WTC11 (cell line): Measurements from ENCODE around the gene ANG. TPM values are rescaled to one million over a fixed set of nuclear protein-coding genes. Genes with fewer than 3 reads are reported as not detected.

ENCODE experiments used
- ATAC-seq: fragments of 200-7000 bp; cut with Tn5 transposase; 2 replicates; pipeline ENCODE4 v1.10.0; 2021; ENCODE audit warnings: mild to moderate bottlenecking, moderate library complexity
- CTCF ChIA-PET: fragments of 300-600 bp; sonication (Branson Sonifier 250); formaldehyde crosslinking; loops from one replicate; lab custom pipeline; 2021; ENCODE audit warnings: antibody characterized with exemption; lab: Charles Lee
- POLR2A ChIA-PET: fragments of 350-600 bp; sonication (Branson Sonifier 250); formaldehyde crosslinking; loops from one replicate; lab custom pipeline; 2021; ENCODE audit warnings: antibody characterized with exemption; lab: Charles Lee
- DNase-seq: peaks from one replicate; pipeline ENCODE4 v3.0.0; 2021; ENCODE audit warnings: low spot score
- H3K27ac Mint-ChIP-seq: 2 replicates; pipeline ENCODE4 v1.8.0; 2021; ENCODE audit warnings: mixed read lengths
- H3K27me3 Mint-ChIP-seq: 2 replicates; pipeline ENCODE4 v1.8.0; 2021; ENCODE audit warnings: low read depth, mild to moderate bottlenecking, moderate library complexity, mixed read lengths
- H3K36me3 Mint-ChIP-seq: 2 replicates; pipeline ENCODE4 v1.8.0; 2021; ENCODE audit warnings: mixed read lengths
- H3K4me1 Mint-ChIP-seq: 2 replicates; pipeline ENCODE4 v1.8.0; 2022; ENCODE audit warnings: mixed read lengths
- H3K4me3 Mint-ChIP-seq: 2 replicates; pipeline ENCODE4 v1.8.0; 2021; ENCODE audit warnings: mild to moderate bottlenecking, moderate library complexity, mixed read lengths
- H3K9me3 Mint-ChIP-seq: 2 replicates; pipeline ENCODE4 v1.8.0; 2021; ENCODE audit warnings: mixed read lengths
- ATF6 ChIP-seq: sonication (generic); formaldehyde crosslinking; IDR thresholded peaks from 2 replicates; pipeline ENCODE4 v1.8.1; 2023; ENCODE audit warnings: mild to moderate bottlenecking, missing genetic modification reagents
- ELF4 ChIP-seq: sonication (generic); formaldehyde crosslinking; IDR thresholded peaks from 2 replicates; pipeline ENCODE4 v1.8.1; 2022; ENCODE audit warnings: low read depth, mild to moderate bottlenecking, moderate library complexity, missing genetic modification reagents
- ETV6 ChIP-seq: sonication (generic); formaldehyde crosslinking; IDR thresholded peaks from 2 replicates; pipeline ENCODE4 v1.8.1; 2022; ENCODE audit warnings: mild to moderate bottlenecking, missing genetic modification reagents
- FOXJ3 ChIP-seq: sonication (generic); formaldehyde crosslinking; IDR thresholded peaks from 2 replicates; pipeline ENCODE4 v1.9.0; 2021; ENCODE audit warnings: missing genetic modification reagents, mild to moderate bottlenecking, borderline replicate concordance
- FOXK1 ChIP-seq: sonication (generic); formaldehyde crosslinking; IDR thresholded peaks from 2 replicates; pipeline ENCODE4 v1.8.0; 2022; ENCODE audit warnings: mild to moderate bottlenecking, moderate library complexity, missing genetic modification reagents
- GRHL2 ChIP-seq: fragments of 250-450 bp; sonication (Bioruptor Pico); IDR thresholded peaks from 2 replicates; pipeline ENCODE4 v1.8.0; 2022; ENCODE audit warnings: mild to moderate bottlenecking, moderate library complexity; ENCODE audit not compliant: insufficient replicate concordance, severe bottlenecking
- HMGXB4 ChIP-seq: sonication (generic); formaldehyde crosslinking; IDR thresholded peaks from 2 replicates; pipeline ENCODE4 v1.8.1; 2023; ENCODE audit warnings: mild to moderate bottlenecking, moderate library complexity, missing genetic modification reagents
- IRF1 ChIP-seq: sonication (generic); formaldehyde crosslinking; IDR thresholded peaks from 2 replicates; pipeline ENCODE4 v1.8.0; 2023; ENCODE audit warnings: missing genetic modification reagents
- JAZF1 ChIP-seq: fragments of 250-450 bp; sonication (Bioruptor Pico); IDR thresholded peaks from 2 replicates; pipeline ENCODE4 v1.9.0; 2021; ENCODE audit warnings: moderate library complexity, mild to moderate bottlenecking, inconsistent platforms
- MAX ChIP-seq: sonication (generic); formaldehyde crosslinking; IDR thresholded peaks from 2 replicates; pipeline ENCODE4 v1.8.0; 2022; ENCODE audit warnings: mild to moderate bottlenecking, missing genetic modification reagents
- MLX ChIP-seq: sonication (generic); formaldehyde crosslinking; IDR thresholded peaks from 2 replicates; pipeline ENCODE4 v1.8.1; 2023; ENCODE audit warnings: mild to moderate bottlenecking, missing genetic modification reagents, moderate library complexity
- NR2C2 ChIP-seq: sonication (generic); formaldehyde crosslinking; IDR thresholded peaks from 2 replicates; pipeline ENCODE4 v1.8.0; 2022; ENCODE audit warnings: mild to moderate bottlenecking, missing genetic modification reagents
- PRDM15 ChIP-seq: sonication (generic); formaldehyde crosslinking; IDR thresholded peaks from 2 replicates; pipeline ENCODE4 v1.8.0; 2022; ENCODE audit warnings: missing genetic modification reagents
- PRRX2 ChIP-seq: fragments of 250-450 bp; sonication (Bioruptor Pico); IDR thresholded peaks from 2 replicates; pipeline ENCODE4 v1.8.0; 2021; ENCODE audit warnings: mild to moderate bottlenecking
- RELA ChIP-seq: sonication (generic); formaldehyde crosslinking; IDR thresholded peaks from 2 replicates; pipeline ENCODE4 v1.8.1; 2022; ENCODE audit warnings: missing genetic modification reagents, mild to moderate bottlenecking, borderline replicate concordance
- SMAD3 ChIP-seq: sonication (generic); formaldehyde crosslinking; IDR thresholded peaks from 2 replicates; pipeline ENCODE4 v1.8.0; 2022; ENCODE audit warnings: missing genetic modification reagents, mild to moderate bottlenecking, borderline replicate concordance
- STAT6 ChIP-seq: sonication (generic); formaldehyde crosslinking; conservative IDR thresholded peaks from 2 replicates; pipeline ENCODE4 v1.8.1; 2023; ENCODE audit warnings: mild to moderate bottlenecking, low read depth, missing genetic modification reagents, moderate library complexity
- ZNF138 ChIP-seq: sonication (generic); formaldehyde crosslinking; conservative IDR thresholded peaks from 2 replicates; pipeline ENCODE4 v1.8.1; 2022; ENCODE audit warnings: mild to moderate bottlenecking, moderate library complexity, missing genetic modification reagents
- ZNF219 ChIP-seq: sonication (generic); formaldehyde crosslinking; IDR thresholded peaks from 2 replicates; pipeline ENCODE4 v1.8.0; 2023; ENCODE audit warnings: missing genetic modification reagents, mild to moderate bottlenecking, borderline replicate concordance
- ZNF416 ChIP-seq: fragments of 250-450 bp; sonication (Bioruptor Pico); IDR thresholded peaks from 2 replicates; pipeline ENCODE4 v1.9.0; 2021; ENCODE audit warnings: mild to moderate bottlenecking, inconsistent platforms
- ZNF423 ChIP-seq: fragments of 250-450 bp; sonication (Bioruptor Pico); IDR thresholded peaks from 2 replicates; pipeline ENCODE4 v2.1.2; 2022; ENCODE audit warnings: mild to moderate bottlenecking, moderate library complexity
- total RNA-seq: library from RNA; stranded (reverse); gene quantifications from 3 replicates; pipeline ENCODE4 v1.2.3, GENCODE V29; 2021

ANG gene
- total RNA-seq, 1 experiment from 2014 or later: 4.8 TPM

- TF ChIP-seq PRDM15 (CRISPR knock-in tag): no peak
- no peak for TF ChIP-seq ETV6 (CRISPR knock-in tag)
- TF ChIP-seq ZNF138 (CRISPR knock-in tag): no peak
- no peak for TF ChIP-seq ZNF219 (CRISPR knock-in tag)
- TF ChIP-seq PRRX2 (CRISPR knock-in tag): no peak
- TF ChIP-seq IRF1: no peak
- TF ChIP-seq, all 79 proteins: peak for 0
Measured at GRCh38 chr14:20645481-20645880, 43.1 kb upstream of the ANG start (continued).

- ATAC-seq (peak; percentile 52), DNase-seq (peak; percentile 91)
- Mint-ChIP-seq H3K36me3 (no peaks in the 10 kb centered on the region), H3K4me1 (peaks cover 33% of the 10 kb centered on the region), H3K4me3 (peak overlapping the region; percentile 94), H3K9me3 (no peaks in the 10 kb centered on the region), H3K27ac (peak overlapping the region; percentile 50; the same call in 1 of the 2 replicates), H3K27me3 (peaks cover 38% of the 10 kb centered on the region)
- POLR2A ChIA-PET: interaction anchor here (1.0 to 1.1 kb wide), 2 partner anchors 28 to 220 kb away, joined by 3 to 5 read pairs; no protein-coding TSS in a partner anchor
- CTCF ChIA-PET: interaction anchor here (0.6 to 2.4 kb wide), 15 partner anchors 10 to 317 kb away, joined by 3 to 11 read pairs (median 3); partner anchors contain the start of gene RNASE4
- TF ChIP-seq JAZF1 (CRISPR knock-in tag) (no peak), RELA (no peak), MAX (CRISPR knock-in tag) (peak; percentile 41; the same call in 1 of the 2 replicates), ZNF423 (CRISPR knock-in tag) (no peak), ATF6 (CRISPR knock-in tag) (no peak), GRHL2 (CRISPR knock-in tag) (no peak), ZNF416 (CRISPR knock-in tag) (no peak), HMGXB4 (CRISPR knock-in tag) (peak; percentile 96), SMAD3 (CRISPR knock-in tag) (no peak), FOXJ3 (CRISPR knock-in tag) (no peak), STAT6 (no peak), FOXK1 (CRISPR knock-in tag) (peak; percentile 71; the same call in 1 of the 2 replicates), ETV6 (CRISPR knock-in tag) (no peak), ELF4 (CRISPR knock-in tag) (no peak), NR2C2 (no peak), MLX (CRISPR knock-in tag) (no peak)
Measured at GRCh38 chr14:20652996-20653975, 35.3 kb upstream of the ANG start.
